Nephron progenitor cell (in vitro differentiated cells): ENCODE measurements around the gene CFD.
"Not testable (repeated sequence)": the region's sequence is repeated elsewhere in the genome, so short reads cannot be mapped to it uniquely, and the experiment has no call there.

Experiments used
- DNase-seq: peaks from one replicate; pipeline ENCODE4 v3.0.0; 2021
- H3K27ac Mint-ChIP-seq: 2 replicates; pipeline ENCODE4 v1.8.0; 2021; ENCODE audit warnings: mild to moderate bottlenecking, moderate library complexity, mixed read lengths
- H3K27me3 Mint-ChIP-seq: 2 replicates; pipeline ENCODE4 v1.8.0; 2021; ENCODE audit warnings: mild to moderate bottlenecking, low read depth, mixed read lengths; ENCODE audit not compliant: poor library complexity
- H3K36me3 Mint-ChIP-seq: 2 replicates; pipeline ENCODE4 v1.8.0; 2021; ENCODE audit warnings: low read depth, mixed read lengths
- H3K4me1 Mint-ChIP-seq: 2 replicates; pipeline ENCODE4 v1.8.0; 2021; ENCODE audit warnings: mixed read lengths
- H3K4me3 Mint-ChIP-seq: 2 replicates; pipeline ENCODE4 v1.8.0; 2021; ENCODE audit warnings: mild to moderate bottlenecking, moderate library complexity, mixed read lengths
- H3K9me3 Mint-ChIP-seq: 2 replicates; pipeline ENCODE4 v1.8.0; 2021; ENCODE audit warnings: mild to moderate bottlenecking, moderate library complexity, mixed read lengths
- CTCF ChIP-seq: fragments of 200-600 bp; sonication (generic); IDR thresholded peaks from 2 replicates; pipeline ENCODE4 v1.5.0; 2021; ENCODE audit warnings: antibody characterized with exemption

CFD gene

GRCh38 chr19:890831-891230 is 31.4 kb downstream of the CFD start:
- H3K27ac Mint-ChIP-seq = no peak overlapping the region
- H3K27me3 Mint-ChIP-seq = peaks cover 4% of the 10 kb centered on the region
- H3K4me1 Mint-ChIP-seq = no peaks in the 10 kb centered on the region
- TF ChIP-seq CTCF = no peak
- peak overlapping the region; percentile 74 for H3K4me3 Mint-ChIP-seq
- peaks cover 22% of the 10 kb centered on the region for H3K36me3 Mint-ChIP-seq
- no peaks in the 10 kb centered on the region for H3K9me3 Mint-ChIP-seq
- DNase-seq = no peak

GRCh38 chr19:891421-892200 is 32.1 kb downstream of the CFD start:
- not testable (repeated sequence) for H3K9me3 Mint-ChIP-seq, H3K27ac Mint-ChIP-seq, H3K4me1 Mint-ChIP-seq, H3K27me3 Mint-ChIP-seq, DNase-seq
- peaks cover 28% of the 10 kb centered on the region for H3K36me3 Mint-ChIP-seq
- peak overlapping the region; percentile 89 for H3K4me3 Mint-ChIP-seq

GRCh38 chr19:892243-892893 is 32.9 kb downstream of the CFD start:
- peaks cover 26% of the 10 kb centered on the region for H3K36me3 Mint-ChIP-seq
- H3K27me3 Mint-ChIP-seq = peaks cover 4% of the 10 kb centered on the region
- H3K4me3 Mint-ChIP-seq = peak overlapping the region; percentile 89
- H3K27ac Mint-ChIP-seq = peak overlapping the region; percentile 93
- peak; percentile 69 for DNase-seq
- peaks cover 4% of the 10 kb centered on the region for H3K4me1 Mint-ChIP-seq
- no peaks in the 10 kb centered on the region for H3K9me3 Mint-ChIP-seq
- TF ChIP-seq CTCF = no peak

- peaks cover 4% of the 10 kb centered on the region for H3K4me1 Mint-ChIP-seq
- H3K36me3 Mint-ChIP-seq = peaks cover 22% of the 10 kb centered on the region
- DNase-seq = peak; percentile 89
- peak within 1 kb of the TSS; percentile 89 for H3K4me3 Mint-ChIP-seq
- peaks cover 4% of the 10 kb centered on the region for H3K27me3 Mint-ChIP-seq
- H3K9me3 Mint-ChIP-seq = no peaks in the 10 kb centered on the region
- no peak for TF ChIP-seq CTCF
- peak within 1 kb of the TSS; percentile 100 for H3K27ac Mint-ChIP-seq
Measured at GRCh38 chr19:892894-893689, 33.6 kb downstream of the CFD start, which contains the start of the genes MED16 and RNU6-9. Gene MED16 (minus strand): TSS chr19:893187. CDS start chr19:891131, 2,056 bp downstream. Gene RNU6-9 (plus strand): TSS chr19:893484.

GRCh38 chr19:896434-896833 is 37.0 kb downstream of the CFD start:
- Mint-ChIP-seq H3K27me3 (peaks cover 4% of the 10 kb centered on the region), H3K9me3 (no peaks in the 10 kb centered on the region), H3K36me3 (peaks cover 12% of the 10 kb centered on the region), H3K4me3 (no peak overlapping the region), H3K27ac (no peak overlapping the region), H3K4me1 (peaks cover 8% of the 10 kb centered on the region)
- no peak for DNase-seq
- no peak for TF ChIP-seq CTCF

- H3K36me3 Mint-ChIP-seq = peaks cover 12% of the 10 kb centered on the region
- H3K4me3 Mint-ChIP-seq = no peak overlapping the region
- peaks cover 4% of the 10 kb centered on the region for H3K27me3 Mint-ChIP-seq
- DNase-seq = no peak
- H3K9me3 Mint-ChIP-seq = no peaks in the 10 kb centered on the region
- no peak overlapping the region for H3K27ac Mint-ChIP-seq
- H3K4me1 Mint-ChIP-seq = peaks cover 8% of the 10 kb centered on the region
- no peak for TF ChIP-seq CTCF
Measured at GRCh38 chr19:896999-897398, 37.5 kb downstream of the CFD start.
